ENCODE results near the gene C6orf136. TPM values are rescaled to one million over a fixed set of nuclear protein-coding genes. Genes with fewer than 3 reads are reported as not detected.

C6orf136 gene
- polyA plus RNA-seq, 1 donor (not counting 4 experiments of a cell fraction or from before 2014, with no cell fraction given): 7.8 TPM

DNA sequence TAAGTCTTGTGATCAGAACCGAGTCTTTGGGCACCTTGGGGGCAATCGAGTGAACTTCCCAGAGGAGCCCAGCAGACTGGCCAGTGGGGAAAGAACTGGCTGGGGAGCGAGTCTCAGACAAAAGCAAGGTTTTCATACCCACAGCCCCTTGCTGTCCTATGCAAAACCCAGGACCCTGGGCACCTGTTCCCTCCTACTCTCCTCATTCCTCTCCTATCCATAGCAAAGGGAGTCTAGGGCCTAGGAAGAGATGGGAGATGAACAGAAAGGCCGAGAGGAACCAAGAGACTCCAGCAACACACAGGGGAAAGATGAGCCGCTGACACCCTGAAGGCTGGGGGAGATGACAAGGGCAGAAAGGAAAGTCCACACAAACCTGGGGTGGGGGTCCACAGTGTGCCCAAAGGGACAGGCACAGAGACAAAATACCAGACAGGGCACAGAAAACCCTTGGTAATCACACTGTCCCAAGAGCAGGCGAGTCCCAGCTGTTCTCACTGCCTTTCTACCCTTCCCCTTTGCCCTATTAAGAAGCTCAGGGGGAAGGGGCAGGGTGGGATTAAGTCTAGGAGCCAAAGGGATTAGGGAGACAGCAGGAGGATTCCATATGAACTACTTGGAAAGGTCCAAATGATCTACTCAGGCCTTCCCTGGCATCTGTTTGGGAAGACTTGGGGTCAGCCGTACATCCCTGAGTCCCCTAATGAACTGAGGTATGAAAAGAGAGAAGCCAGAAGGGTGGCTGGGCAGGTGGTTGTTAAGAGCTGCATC, 33.0 kb downstream of the C6orf136 start:
- Histone ChIP-seq H3K79me2 (ENCODE audit: control insufficient read depth, insufficient read depth, low read length) (peaks cover 66% of the 10 kb centered on the region), H3K4me3 (ENCODE audit: control insufficient read depth in 2 of 3, extremely low read depth in 1 of 3, insufficient read depth in 2 of 3, low read depth in 1 of 3, low read length in 3 of 3) (peak overlapping the region; percentile 7 to 61 (median 49)), H3K36me3 (ENCODE audit: control insufficient read depth in 2 of 2, extremely low read depth in 1 of 2, insufficient read depth in 2 of 2, low read length in 2 of 2) (peaks cover 26 to 57% of the 10 kb centered on the region in 2 experiments), H3K4me1 (ENCODE audit: control insufficient read depth, extremely low read depth, insufficient read depth, low read length) (peaks cover 29% of the 10 kb centered on the region), H2AFZ (ENCODE audit: control insufficient read depth, low read length) (no peak overlapping the region), H3K27ac (ENCODE audit: control insufficient read depth, insufficient read depth, low read length) (peak overlapping the region; percentile 3), H3K9me1 (ENCODE audit: control insufficient read depth, extremely low read depth, insufficient read depth, low read length) (no peaks in the 10 kb centered on the region), H3K9me3 (ENCODE audit: control insufficient read depth, low read depth, low read length) (no peaks in the 10 kb centered on the region), H4K20me1 (ENCODE audit: control insufficient read depth, extremely low read depth, insufficient read depth, low read length) (peaks cover 32% of the 10 kb centered on the region), H3K9ac (ENCODE audit: control insufficient read depth, extremely low read depth, insufficient read depth, low read length) (peak overlapping the region; percentile 5), H3K4me2 (ENCODE audit: control insufficient read depth, extremely low read depth, insufficient read depth, low read depth, low read length) (peak overlapping the region; percentile 82), H3K27me3 (ENCODE audit: control insufficient read depth, extremely low read depth, insufficient read depth, low read length) (no peaks in the 10 kb centered on the region)
- dilution Hi-C loops (cut with MboI; ENCODE audit: extremely low pct_ligation_motif_present, low sequenced_read_pairs): no loop called here
- DNase-seq (ENCODE audit: low read depth, low spot score) (no peak), FAIRE-seq (no peak)
- TF ChIP-seq EZH2 (IDR thresholded peaks at IDR 0.05; ENCODE audit: low read length): no peak
- TF ChIP-seq, protein P1, sequence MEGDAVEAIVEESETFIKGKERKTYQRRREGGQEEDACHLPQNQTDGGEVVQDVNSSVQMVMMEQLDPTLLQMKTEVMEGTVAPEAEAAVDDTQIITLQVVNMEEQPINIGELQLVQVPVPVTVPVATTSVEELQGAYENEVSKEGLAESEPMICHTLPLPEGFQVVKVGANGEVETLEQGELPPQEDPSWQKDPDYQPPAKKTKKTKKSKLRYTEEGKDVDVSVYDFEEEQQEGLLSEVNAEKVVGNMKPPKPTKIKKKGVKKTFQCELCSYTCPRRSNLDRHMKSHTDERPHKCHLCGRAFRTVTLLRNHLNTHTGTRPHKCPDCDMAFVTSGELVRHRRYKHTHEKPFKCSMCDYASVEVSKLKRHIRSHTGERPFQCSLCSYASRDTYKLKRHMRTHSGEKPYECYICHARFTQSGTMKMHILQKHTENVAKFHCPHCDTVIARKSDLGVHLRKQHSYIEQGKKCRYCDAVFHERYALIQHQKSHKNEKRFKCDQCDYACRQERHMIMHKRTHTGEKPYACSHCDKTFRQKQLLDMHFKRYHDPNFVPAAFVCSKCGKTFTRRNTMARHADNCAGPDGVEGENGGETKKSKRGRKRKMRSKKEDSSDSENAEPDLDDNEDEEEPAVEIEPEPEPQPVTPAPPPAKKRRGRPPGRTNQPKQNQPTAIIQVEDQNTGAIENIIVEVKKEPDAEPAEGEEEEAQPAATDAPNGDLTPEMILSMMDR (optimal IDR thresholded peaks at IDR 0.05 in 1 of 3, IDR thresholded peaks at IDR 0.05 in 1 of 3, conservative IDR thresholded peaks at IDR 0.05 in 1 of 3; ENCODE audit: extremely low read depth in 1 of 3, insufficient read depth in 2 of 3, low read length in 3 of 3): no peak

DNA sequence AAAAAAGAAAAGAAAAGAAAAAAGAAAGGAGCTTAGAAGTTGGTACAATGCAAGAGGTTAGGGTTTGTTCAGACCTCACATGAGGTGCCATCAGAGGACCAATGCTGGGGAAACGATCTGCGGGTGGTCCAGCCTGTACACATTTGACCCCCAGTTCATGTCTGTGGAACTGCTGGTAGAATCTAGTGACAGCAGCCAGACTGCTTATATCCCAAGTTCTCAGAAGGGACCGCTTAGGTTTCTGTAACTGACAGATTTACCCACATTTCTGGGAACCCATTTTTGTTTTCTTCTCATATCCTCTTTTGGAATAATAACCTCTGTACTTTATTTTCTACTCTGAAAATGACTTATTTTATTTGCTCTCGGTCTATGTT, 34.8 kb downstream of the C6orf136 start:
- no peaks in the 10 kb centered on the region for H3K9me1 ChIP-seq (ENCODE audit: control insufficient read depth, extremely low read depth, insufficient read depth, low read length)
- H3K9ac ChIP-seq (ENCODE audit: control insufficient read depth, extremely low read depth, insufficient read depth, low read length): peak overlapping the region; percentile 97
- H3K27me3 ChIP-seq (ENCODE audit: control insufficient read depth, extremely low read depth, insufficient read depth, low read length): no peaks in the 10 kb centered on the region
- dilution Hi-C loops (cut with MboI; ENCODE audit: extremely low pct_ligation_motif_present, low sequenced_read_pairs): no loop called here
- H3K4me2 ChIP-seq (ENCODE audit: control insufficient read depth, extremely low read depth, insufficient read depth, low read depth, low read length): peak overlapping the region; percentile 100
- peaks cover 82% of the 10 kb centered on the region for H3K79me2 ChIP-seq (ENCODE audit: control insufficient read depth, insufficient read depth, low read length)
- H3K36me3 ChIP-seq (ENCODE audit: control insufficient read depth in 2 of 2, extremely low read depth in 1 of 2, insufficient read depth in 2 of 2, low read length in 2 of 2): peaks cover 21 to 50% of the 10 kb centered on the region in 2 experiments
- peaks cover 29% of the 10 kb centered on the region for H3K4me1 ChIP-seq (ENCODE audit: control insufficient read depth, extremely low read depth, insufficient read depth, low read length)
- H3K27ac ChIP-seq (ENCODE audit: control insufficient read depth, insufficient read depth, low read length): peak overlapping the region; percentile 94
- DNase-seq (ENCODE audit: low read depth, low spot score): no peak
- TF ChIP-seq EZH2 (IDR thresholded peaks at IDR 0.05; ENCODE audit: low read length): no peak
- TF ChIP-seq, protein P1 (optimal IDR thresholded peaks at IDR 0.05 in 1 of 3, IDR thresholded peaks at IDR 0.05 in 1 of 3, conservative IDR thresholded peaks at IDR 0.05 in 1 of 3; ENCODE audit: extremely low read depth in 1 of 3, insufficient read depth in 2 of 3, low read length in 3 of 3): no peak
- peak overlapping the region; percentile 68 to 94 (median 82) for H3K4me3 ChIP-seq (ENCODE audit: control insufficient read depth in 2 of 3, extremely low read depth in 1 of 3, insufficient read depth in 2 of 3, low read depth in 1 of 3, low read length in 3 of 3)
- H4K20me1 ChIP-seq (ENCODE audit: control insufficient read depth, extremely low read depth, insufficient read depth, low read length): peaks cover 32% of the 10 kb centered on the region
- H2AFZ ChIP-seq (ENCODE audit: control insufficient read depth, low read length): no peak overlapping the region
- H3K9me3 ChIP-seq (ENCODE audit: control insufficient read depth, low read depth, low read length): no peaks in the 10 kb centered on the region
- no peak for FAIRE-seq

Data from keratinocyte (primary cell).